Muscle layer of duodenum (tissue), 2 donors: Measurements from ENCODE around the gene AXDND1.

Experiments used
- H3K27ac ChIP-seq: one replicate; pipeline ENCODE4 v1.7.0; 2013; ENCODE audit warnings: mild to moderate bottlenecking, low read length
- H3K27me3 ChIP-seq: one replicate; pipeline ENCODE4 v1.7.0; 2013; ENCODE audit warnings: low read depth, mild to moderate bottlenecking, control low read depth, low read length
- H3K36me3 ChIP-seq, 2 donors: one replicate each; pipeline ENCODE4 v1.7.0; 2013; ENCODE audit warnings: low read length in 2 of 2, control low read depth in 1 of 2, mild to moderate bottlenecking in 1 of 2; ENCODE audit not compliant: insufficient read depth in 2 of 2, control insufficient read depth in 1 of 2
- H3K4me1 ChIP-seq, 2 donors: one replicate each; pipeline ENCODE4 v1.7.0; 2013; ENCODE audit warnings: low read length in 2 of 2, mild to moderate bottlenecking in 2 of 2, control low read depth in 1 of 2, moderate library complexity in 1 of 2; ENCODE audit not compliant: insufficient read depth in 2 of 2, control insufficient read depth in 1 of 2
- H3K4me3 ChIP-seq, 2 donors: one replicate each; pipeline ENCODE4 v1.7.0; 2013; ENCODE audit warnings: low read length in 2 of 2, low read depth in 1 of 2, mild to moderate bottlenecking in 1 of 2
- H3K9me3 ChIP-seq, 2 donors: one replicate each; pipeline ENCODE4 v1.7.0; 2013; ENCODE audit warnings: low read length in 2 of 2, control low read depth in 1 of 2, mild to moderate bottlenecking in 1 of 2; ENCODE audit not compliant: control insufficient read depth in 1 of 2
- donor health status: healthy.

Gene AXDND1, protein sequence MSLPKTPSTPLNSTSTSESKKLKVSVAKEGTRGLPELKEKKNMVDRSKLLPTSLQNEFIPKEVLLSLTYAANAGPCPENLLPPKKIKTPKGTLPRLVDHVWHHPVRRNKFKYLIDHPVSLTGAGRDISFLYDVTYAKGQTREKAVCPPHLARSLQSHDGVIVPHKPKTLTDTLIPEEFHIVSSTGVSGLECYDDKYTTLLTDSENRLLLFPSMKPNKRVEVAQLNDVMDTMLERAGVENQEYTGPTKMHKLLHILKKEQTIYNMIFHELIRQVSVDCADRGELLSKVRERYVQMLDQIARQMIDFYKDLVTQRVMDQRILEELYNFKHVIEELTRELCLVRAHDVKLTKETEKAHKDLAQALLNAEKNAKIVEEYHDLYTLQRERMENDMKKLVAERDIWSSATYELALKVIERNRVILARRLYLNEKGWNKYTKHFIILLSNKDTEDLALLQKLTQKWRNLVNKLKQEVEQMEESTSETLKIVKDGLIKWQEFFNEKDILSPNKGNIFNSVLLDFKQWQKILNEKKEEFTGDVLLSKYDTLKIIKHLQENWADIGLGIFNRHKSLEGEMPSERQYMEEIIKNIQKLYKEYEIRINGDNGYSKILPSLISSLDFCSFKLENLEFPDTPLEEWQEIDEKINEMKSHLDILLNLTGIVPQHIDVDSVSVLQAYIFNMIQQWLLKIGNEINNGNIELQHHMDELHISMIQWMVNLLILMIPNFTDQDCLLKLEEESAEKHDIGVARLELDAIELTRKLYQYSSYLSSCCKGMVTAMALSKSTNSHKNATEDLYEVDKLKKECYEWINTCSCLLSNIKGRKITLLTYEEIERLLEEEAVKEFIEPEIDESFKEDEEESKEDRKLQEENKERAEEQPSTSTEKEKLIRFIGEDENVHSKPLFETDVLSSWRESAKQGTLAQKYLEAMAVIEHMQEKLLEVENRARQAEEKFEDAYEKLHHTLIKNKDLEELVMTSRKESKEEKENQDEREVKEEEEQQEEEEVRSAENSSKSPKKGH

DNA sequence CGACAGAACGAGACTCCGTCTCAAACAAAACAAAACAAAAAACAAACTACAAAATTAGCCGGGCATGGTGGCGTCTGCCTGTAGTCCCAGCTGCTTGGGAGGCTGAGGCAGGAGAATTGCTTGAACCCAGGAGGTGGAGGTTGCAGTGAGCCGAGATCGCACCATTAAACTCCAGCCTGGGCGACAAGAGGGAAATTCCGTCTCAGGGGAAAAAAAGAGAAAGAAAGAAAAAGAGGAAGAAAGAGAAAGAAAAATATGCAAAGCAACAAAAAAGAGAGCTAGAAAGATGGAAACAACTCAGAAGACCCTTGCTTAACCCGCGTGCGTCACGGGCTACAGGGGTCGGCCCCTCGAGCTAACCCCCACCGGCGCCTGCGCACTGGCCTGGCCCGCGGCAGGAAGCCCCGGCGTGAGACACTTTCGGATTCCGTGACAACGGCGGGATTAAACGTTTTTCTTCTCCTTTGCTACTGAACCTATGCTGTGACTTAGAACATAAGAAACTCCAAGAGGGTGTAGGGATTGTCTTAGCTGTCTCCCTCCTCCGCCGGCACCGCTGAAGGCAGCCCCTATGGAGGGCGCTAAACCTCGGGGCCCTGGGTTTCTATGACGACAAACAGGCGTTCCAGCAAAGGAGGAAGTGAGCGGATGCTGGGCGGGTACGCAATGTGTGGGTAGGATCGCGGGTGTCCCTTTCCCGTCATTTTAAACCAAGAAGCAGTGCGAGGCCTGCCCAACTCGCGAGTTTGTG is at the start of gene AXDND1:
Gene AXDND1 (plus strand): TSS at position 630 of the 751 bp plus-strand sequence. CDS start 539 bp downstream, outside the sequence.
- Histone ChIP-seq H3K9me3 (no peaks in the 10 kb centered on the region), H3K4me1 (no peaks in the 10 kb centered on the region), H3K27me3 (no peaks in the 10 kb centered on the region), H3K4me3 (peak within 1 kb of the TSS; percentile 79 to 88), H3K36me3 (peaks cover 0 to 3% of the 10 kb centered on the region in 2 donors), H3K27ac (peak within 1 kb of the TSS; percentile 93)

DNA sequence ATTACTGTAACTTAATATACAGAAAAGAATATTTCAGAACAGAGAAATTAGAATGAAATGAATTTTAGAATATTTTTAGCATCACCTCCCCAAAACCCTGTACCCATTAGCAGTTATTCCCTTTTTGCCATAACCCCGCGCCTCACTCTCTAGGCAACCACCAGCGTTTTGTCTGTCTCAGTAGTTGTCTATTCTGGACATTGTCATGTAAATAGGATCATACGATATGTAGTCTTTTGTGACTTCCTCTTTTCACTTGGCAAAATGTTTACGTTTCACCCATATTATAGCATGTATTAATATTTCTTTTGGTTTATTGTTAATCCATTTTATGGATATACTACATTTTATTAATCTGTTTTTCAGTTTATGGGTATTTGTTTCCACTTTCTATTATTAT is 47.3 kb upstream of the AXDND1 start:
- Histone ChIP-seq H3K27me3 (no peaks in the 10 kb centered on the region), H3K36me3 (peaks cover 0 to 3% of the 10 kb centered on the region in 2 donors), H3K4me3 (no peak overlapping the region), H3K4me1 (peaks cover 0 to 5% of the 10 kb centered on the region in 2 donors), H3K9me3 (no peaks in the 10 kb centered on the region), H3K27ac (no peak overlapping the region)

DNA sequence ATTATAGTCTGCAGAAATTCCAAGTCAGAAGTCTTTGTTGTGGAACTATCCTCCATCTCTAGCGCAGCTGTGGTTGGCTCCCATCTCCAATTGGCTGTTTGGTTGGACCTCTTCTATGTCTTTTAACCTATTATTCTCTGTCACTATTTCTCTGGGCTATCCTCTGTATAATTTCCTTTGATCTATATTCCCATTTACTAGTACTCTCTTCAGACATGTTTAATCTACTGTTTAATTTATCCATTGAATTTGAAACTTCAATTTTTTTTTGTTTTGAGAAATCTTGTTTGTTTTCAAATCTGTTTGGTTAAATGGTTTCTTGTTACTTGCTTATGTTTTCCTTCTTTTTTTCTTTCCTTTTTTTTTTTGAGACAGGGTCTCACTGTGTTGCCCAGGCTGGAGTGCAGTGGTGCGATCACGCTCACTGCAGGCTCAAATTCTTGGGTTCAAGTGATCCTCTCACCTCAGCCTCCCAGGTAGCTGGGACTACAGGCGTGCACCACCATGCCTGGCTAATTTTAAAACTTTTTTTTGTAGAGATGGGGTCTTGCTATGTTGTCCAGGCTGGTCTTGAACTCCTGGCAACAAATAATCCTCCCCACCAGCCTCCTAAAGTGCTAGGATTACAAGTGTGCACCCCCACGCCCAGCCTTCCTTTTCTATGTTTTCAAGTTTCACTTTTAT is 44.1 kb upstream of the AXDND1 start:
- H3K4me1 ChIP-seq, result peaks cover 0 to 5% of the 10 kb centered on the region in 2 donors
- no peak overlapping the region for H3K4me3 ChIP-seq
- no peaks in the 10 kb centered on the region for H3K9me3 ChIP-seq
- no peak overlapping the region for H3K27ac ChIP-seq
- H3K27me3 ChIP-seq, result no peaks in the 10 kb centered on the region
- H3K36me3 ChIP-seq, result peaks cover 0 to 7% of the 10 kb centered on the region in 2 donors

DNA sequence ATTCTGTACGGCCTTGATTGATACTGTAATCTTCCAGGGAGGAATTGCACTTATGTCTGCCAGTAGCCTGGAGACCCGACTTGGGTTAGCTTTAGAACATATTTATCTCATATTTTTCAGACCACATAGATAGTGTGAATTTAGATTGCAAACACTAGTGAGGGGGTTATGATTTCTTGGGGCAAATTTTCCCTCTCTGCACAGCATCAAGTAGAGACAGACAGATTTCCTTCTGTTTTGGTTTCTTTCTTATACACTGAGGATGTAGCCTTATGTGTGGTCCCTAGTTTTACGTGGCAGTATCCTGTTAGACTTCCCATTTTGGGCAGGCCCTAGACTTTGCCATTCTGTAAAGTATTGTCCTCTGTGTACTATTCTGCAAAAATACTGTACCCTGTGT is 43.2 kb upstream of the AXDND1 start:
- Histone ChIP-seq H3K27me3 (no peaks in the 10 kb centered on the region), H3K4me1 (peaks cover 3 to 5% of the 10 kb centered on the region in 2 donors), H3K27ac (no peak overlapping the region), H3K36me3 (peaks cover 0 to 7% of the 10 kb centered on the region in 2 donors), H3K4me3 (peak overlapping the region in 1 of 2 donors; percentile 32), H3K9me3 (no peaks in the 10 kb centered on the region)

DNA sequence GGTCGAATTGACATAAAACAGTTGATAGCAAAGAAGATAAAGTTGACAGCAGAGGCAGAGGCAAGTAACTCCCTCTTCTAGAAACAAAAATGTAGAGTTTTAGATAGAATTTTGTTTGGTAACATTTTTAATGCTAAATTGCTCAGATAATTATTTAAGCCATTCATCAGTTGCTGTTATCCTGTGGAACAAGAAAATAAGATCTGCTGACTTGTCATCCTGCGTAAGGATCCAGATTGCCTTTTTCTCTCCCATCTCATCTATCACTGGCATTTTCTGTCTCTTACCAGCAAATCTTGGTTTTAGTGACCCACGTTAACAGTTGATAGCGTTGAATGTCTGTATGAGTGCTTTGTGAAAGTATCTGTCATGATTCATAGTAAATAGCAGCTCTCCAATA is 42.3 kb upstream of the AXDND1 start:
- Histone ChIP-seq H3K4me3 (no peak overlapping the region), H3K9me3 (no peaks in the 10 kb centered on the region), H3K36me3 (peaks cover 0 to 7% of the 10 kb centered on the region in 2 donors), H3K27ac (no peak overlapping the region), H3K4me1 (peaks cover 3 to 5% of the 10 kb centered on the region in 2 donors), H3K27me3 (no peaks in the 10 kb centered on the region)

DNA sequence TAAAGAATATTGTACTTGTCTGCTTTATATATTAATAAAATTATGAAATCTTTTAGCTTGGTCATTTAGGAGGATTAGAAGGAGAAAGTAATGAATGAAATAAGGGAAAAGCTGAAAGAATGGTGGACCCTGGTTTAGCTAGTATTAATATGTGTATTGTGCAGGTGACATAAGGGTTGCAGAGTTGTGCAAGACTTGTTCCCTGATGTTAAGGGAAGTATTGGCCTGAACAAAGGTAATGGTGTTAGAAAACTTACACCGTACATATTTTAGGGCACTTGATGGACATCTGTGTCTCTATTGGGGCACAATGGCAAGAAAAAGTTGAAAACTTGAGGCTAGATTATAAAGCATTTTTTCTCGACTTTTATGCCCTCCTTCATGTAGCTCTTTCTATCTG is 39.9 kb upstream of the AXDND1 start:
- H3K4me1 ChIP-seq, result peaks cover 3 to 5% of the 10 kb centered on the region in 2 donors
- no peaks in the 10 kb centered on the region for H3K27me3 ChIP-seq
- no peak overlapping the region for H3K27ac ChIP-seq
- no peak overlapping the region for H3K4me3 ChIP-seq
- peaks cover 0 to 13% of the 10 kb centered on the region in 2 donors for H3K36me3 ChIP-seq
- H3K9me3 ChIP-seq, result no peaks in the 10 kb centered on the region

DNA sequence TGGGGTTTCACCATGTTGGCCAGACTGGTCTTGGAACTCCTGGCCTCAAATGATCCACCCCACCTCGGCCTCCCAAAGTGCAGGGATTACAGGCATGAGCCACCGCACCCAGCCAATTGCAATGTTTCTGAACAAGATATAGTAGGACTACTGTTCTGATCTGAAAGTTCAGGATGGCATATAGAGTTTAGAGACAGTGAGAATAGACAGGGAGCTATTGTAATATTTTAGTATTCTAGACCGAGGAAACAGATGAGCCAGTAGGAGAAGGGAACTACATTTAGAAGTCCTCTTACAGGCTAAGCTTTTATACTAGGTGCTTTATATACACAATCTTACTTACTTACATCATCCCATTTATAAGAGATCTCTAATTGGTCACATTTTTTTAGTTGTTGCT is 39.0 kb upstream of the AXDND1 start:
- peaks cover 3 to 5% of the 10 kb centered on the region in 2 donors for H3K4me1 ChIP-seq

DNA sequence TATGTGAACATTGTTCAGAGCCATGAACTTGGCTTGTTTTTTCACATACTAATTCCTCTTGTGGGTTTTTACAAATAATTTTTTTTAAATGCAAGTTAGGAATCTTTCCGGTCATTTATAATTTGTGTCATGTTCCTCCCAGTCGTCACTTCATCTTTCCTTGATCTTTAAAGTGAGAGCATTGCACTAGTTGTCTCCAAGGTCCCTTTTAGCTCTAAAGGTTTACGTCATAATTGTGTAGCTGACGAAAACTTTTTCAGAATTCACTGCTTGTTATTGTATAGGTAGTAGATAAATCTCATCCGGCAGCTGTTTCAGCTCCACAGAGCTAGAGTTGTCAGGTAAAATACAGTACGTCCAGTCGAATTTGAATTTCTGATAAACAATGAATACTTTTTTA is 38.6 kb upstream of the AXDND1 start:
- Histone ChIP-seq H3K27me3 (no peaks in the 10 kb centered on the region), H3K27ac (no peak overlapping the region), H3K36me3 (peaks cover 0 to 13% of the 10 kb centered on the region in 2 donors), H3K4me1 (peaks cover 2 to 3% of the 10 kb centered on the region in 2 donors), H3K4me3 (no peak overlapping the region), H3K9me3 (no peaks in the 10 kb centered on the region)

More for the DNA sequence above, 39.0 kb upstream of the AXDND1 start:
- H3K4me3 ChIP-seq, result no peak overlapping the region
- H3K9me3 ChIP-seq, result no peaks in the 10 kb centered on the region
- H3K36me3 ChIP-seq, result peaks cover 0 to 13% of the 10 kb centered on the region in 2 donors
- no peaks in the 10 kb centered on the region for H3K27me3 ChIP-seq
- no peak overlapping the region for H3K27ac ChIP-seq

DNA sequence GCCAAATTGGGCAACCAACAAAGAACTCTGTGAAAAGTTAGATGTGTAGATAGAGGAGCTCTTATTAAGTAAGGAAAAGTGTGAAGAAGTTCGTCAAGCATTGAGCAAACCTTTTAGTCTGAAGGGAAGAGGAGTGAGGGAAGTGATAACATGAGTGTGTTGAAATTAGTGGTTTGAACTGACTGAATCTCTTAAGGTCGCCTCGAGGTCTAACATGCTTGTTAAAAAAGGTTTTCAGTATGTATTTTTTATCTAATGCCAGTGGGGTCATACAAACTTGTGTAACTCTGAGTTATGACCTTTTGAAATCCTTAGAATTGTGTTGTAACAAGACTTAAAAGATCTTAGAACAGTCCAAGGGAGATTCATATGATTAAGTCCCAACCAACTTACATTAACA is 38.1 kb upstream of the AXDND1 start:
- no peaks in the 10 kb centered on the region for H3K27me3 ChIP-seq
- H3K27ac ChIP-seq, result no peak overlapping the region
- H3K4me3 ChIP-seq, result no peak overlapping the region
- H3K4me1 ChIP-seq, result peaks cover 0 to 3% of the 10 kb centered on the region in 2 donors
- H3K36me3 ChIP-seq, result peaks cover 0 to 13% of the 10 kb centered on the region in 2 donors
- no peaks in the 10 kb centered on the region for H3K9me3 ChIP-seq

DNA sequence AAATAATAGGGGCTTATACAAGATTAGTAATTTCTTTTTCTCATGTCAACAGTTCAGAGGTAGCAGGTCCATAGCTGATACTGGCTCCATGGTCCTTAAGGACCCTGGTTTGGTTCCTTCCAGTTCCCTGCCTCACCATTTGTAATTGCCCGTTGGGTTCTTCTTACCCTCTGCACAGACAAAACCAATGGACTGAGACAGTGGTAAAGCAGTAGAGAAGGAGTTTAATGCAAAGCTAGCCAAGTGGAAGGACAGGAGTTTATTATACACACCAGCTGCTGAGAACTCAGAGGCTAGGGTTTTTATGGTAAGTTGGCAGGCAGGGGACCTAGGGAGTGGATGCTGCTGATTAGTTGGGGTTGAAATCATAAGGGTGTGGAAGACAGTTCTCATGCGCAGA is 35.9 kb upstream of the AXDND1 start:
- Histone ChIP-seq H3K27ac (no peak overlapping the region), H3K36me3 (peaks cover 0 to 6% of the 10 kb centered on the region in 2 donors), H3K4me3 (no peak overlapping the region)

More for the DNA sequence above, 35.9 kb upstream of the AXDND1 start:
- no peaks in the 10 kb centered on the region for H3K27me3 ChIP-seq
- H3K9me3 ChIP-seq, result no peaks in the 10 kb centered on the region
- peaks cover 0 to 3% of the 10 kb centered on the region in 2 donors for H3K4me1 ChIP-seq
